ENCODE data around the gene PRG2.

DNA sequence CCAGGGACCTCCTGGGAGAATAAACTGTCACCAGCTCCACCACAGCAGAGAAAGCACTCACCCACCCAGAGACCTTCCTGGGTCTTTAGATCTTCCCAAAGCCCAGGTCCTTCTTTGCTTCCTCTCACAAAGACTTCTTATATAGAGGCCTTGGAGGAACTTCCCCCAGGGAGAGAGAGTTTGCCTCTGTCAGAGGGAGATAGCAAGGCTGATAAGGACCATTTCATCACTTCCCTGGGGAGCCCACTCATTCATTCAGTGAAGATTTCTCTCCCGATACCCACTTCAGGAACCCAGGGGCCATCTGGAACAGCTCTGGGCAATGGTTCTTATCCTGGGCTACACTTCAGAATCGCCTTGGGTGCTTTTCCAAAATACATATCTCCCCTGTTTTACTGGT lies at the start of gene PRG2:
- TF ChIP-seq, protein P1, sequence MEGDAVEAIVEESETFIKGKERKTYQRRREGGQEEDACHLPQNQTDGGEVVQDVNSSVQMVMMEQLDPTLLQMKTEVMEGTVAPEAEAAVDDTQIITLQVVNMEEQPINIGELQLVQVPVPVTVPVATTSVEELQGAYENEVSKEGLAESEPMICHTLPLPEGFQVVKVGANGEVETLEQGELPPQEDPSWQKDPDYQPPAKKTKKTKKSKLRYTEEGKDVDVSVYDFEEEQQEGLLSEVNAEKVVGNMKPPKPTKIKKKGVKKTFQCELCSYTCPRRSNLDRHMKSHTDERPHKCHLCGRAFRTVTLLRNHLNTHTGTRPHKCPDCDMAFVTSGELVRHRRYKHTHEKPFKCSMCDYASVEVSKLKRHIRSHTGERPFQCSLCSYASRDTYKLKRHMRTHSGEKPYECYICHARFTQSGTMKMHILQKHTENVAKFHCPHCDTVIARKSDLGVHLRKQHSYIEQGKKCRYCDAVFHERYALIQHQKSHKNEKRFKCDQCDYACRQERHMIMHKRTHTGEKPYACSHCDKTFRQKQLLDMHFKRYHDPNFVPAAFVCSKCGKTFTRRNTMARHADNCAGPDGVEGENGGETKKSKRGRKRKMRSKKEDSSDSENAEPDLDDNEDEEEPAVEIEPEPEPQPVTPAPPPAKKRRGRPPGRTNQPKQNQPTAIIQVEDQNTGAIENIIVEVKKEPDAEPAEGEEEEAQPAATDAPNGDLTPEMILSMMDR (conservative IDR thresholded peaks at IDR 0.05; ENCODE audit: low read length): no peak
- no peak for TF ChIP-seq EZH2phosphoT487 (IDR thresholded peaks at IDR 0.05; ENCODE audit: borderline replicate concordance, low read depth, low read length)
